ENCODE results near the gene CETP.
"Not testable (repeated sequence)": the region's sequence is repeated elsewhere in the genome, so short reads cannot be mapped to it uniquely, and the experiment has no call there.

CETP gene

DNA sequence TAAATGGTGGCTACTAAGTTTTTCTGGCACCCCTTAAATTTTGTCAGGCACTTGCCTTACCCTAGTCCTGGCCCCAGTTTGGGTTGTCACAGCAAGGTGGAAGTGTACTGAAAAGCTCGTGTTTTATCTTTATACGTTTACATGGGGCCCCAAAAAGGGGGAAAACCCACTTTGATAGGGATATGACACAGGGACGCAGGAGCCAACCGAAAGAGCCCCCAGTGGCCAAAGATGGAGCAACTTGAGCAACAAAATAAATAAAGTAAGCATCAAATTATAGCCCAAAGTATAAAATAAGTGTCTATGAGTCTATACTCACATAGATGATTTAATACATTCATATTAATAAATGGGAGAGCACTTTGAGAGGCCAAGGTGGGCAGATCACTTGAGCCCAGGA lies 5.0 kb upstream of the CETP start:
- DNase-seq (ENCODE audit: low read depth in 2 of 3, low spot score in 2 of 3): no peak

GRCh38 chr16:56960681-56961281 lies 969 bp upstream of the CETP start:
- no peak for DNase-seq (ENCODE audit: low read depth in 2 of 3, low spot score in 2 of 3)

GRCh38 chr16:56961386-56961785 lies 364 bp upstream of the CETP start:
- DNase-seq (ENCODE audit: low read depth in 2 of 3, low spot score in 2 of 3): no peak

- DNase-seq (ENCODE audit: low read depth in 2 of 3, low spot score in 2 of 3): peak; percentile 82 to 98 (median 96)
Observed at GRCh38 chr16:56964243-56965148, 2.7 kb downstream of the CETP start.

DNA sequence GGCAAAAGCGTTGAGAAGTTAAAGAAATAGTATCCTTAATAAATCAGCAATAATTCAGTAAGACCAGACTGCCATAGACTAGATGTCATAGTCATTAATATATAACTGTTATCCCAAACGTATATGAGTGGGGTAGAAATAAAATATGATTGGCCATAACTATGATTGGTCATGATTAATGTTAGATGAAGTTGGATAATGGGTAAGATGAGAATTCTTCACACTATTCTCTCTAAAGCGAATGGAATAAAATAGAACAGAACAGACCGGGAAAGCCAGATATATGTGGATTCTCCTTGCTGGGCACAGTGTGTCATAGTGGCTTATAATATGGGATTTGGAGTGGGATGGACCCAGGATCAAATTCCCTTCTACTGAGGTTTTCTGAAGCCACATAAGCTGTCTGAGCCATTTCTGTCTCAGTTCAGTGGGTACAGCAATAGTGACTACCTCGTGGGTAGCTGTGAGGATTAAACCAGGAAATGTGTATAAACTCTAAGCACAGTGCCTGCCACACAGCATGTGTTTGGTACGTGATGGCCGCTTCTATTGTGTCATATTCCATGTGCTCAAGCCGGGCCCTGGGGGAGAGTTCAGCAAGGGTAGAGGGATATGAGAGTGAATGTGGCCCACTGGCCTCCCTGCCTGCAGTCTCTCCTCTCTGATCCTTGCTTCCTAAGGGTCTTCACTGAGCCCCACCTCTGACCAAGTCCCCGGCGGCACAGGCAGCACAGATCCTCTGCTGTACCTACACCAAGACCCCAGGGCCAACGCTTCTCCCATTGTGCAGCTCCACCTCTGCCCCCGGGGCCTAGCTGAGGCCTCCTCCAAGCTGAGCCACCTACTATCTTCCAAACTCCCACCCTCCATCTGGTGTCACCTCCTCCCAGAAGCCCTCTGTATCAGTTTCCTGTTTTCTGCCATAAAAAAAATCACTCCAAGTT lies 3.7 kb downstream of the CETP start:
- no peak for DNase-seq (ENCODE audit: low read depth in 2 of 3, low spot score in 2 of 3)

DNA sequence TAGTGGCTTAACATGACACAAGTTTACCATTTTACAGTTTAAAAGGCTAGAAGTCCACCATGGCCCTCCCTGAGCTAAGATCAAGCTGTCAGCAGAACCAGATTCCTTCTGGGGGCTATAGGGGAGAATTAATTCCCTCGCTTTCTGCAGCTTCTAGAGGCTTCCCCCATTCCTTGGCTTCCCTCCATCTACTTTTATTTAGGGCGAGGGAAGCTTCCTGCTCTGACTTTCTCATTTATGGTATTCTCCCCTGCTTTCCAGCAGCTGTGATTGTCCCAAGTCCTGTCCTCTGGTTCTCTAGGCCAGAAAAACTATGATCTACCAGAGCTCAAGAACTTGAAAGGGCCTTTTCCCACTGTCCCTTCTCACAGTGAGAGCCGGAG lies 4.3 kb downstream of the CETP start:
- no peak for DNase-seq (ENCODE audit: low read depth in 2 of 3, low spot score in 2 of 3)

DNA sequence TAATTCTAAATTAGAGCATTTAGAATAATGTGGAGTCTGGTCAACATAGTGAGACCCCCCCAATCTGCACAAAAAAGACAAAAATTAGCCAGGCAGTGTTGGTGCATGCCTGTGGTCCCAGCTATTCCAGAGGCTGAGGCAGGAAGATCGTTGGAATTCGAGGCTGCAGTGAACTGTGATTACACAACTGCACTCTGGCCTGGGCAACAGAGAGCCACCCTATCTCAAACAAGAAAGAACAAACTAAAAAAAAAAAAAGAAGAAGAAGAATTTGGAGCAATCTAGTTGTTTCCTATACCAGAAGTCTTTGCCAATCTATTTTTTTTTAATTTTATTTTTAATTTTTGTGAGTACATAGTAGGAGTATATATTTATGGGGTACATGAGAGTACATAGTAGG lies 6.0 kb downstream of the CETP start:
- DNase-seq (ENCODE audit: low read depth in 2 of 3, low spot score in 2 of 3): no peak

DNA sequence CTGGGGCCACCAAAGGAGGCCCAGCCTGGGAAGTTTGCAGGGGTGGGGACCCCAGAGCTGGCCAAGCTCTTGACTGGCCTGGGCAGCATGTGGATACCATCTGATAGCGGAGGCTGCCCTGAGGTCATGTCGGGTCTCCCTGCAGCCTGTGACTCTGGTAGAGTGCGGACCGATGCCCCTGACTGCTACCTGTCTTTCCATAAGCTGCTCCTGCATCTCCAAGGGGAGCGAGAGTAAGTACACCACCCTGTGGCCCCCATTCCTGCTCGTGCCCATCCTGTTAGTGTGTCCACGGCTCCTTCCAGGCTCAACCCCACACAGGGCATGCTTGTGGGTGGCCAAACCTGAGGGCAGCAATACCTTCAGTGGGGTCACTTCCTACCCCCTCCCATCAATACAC lies 8.0 kb downstream of the CETP start:
- DNase-seq (ENCODE audit: low read depth in 2 of 3, low spot score in 2 of 3): no peak

DNA sequence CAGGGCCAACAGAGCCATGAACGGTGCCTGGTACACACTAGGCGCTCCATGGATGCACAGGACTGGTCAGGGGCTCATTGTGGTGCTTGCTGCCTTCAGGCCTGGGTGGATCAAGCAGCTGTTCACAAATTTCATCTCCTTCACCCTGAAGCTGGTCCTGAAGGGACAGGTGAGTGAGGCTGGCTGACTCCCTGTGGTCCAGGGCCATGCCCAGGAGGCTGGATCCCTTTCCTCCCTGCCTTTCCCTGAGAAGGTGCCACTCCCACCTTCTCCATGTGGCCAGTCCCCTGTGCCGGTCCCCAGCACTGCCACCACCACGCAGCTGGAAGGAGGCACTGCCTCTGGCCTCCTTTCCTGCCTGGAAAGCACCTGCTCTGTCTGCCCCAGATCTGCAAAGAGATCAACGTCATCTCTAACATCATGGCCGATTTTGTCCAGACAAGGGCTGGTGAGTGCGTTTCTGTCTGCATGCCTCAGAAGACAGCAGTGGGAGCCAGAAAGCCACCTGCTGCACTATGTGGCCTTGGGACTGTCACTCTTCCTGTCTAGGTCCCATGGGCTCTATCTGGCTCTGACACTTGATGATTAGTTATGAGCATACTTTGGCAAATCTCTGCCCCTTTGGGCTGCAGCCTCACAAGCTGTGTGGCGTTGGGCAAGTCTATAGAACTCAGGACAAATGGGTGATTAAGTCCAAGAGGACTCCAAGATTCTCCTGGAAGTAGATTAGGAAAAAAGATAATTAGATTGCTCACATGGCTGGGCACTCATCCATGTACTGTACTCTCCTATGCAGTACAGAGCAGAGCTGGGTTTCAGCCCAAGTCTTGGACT lies 9.4 kb downstream of the CETP start:
- DNase-seq (ENCODE audit: low read depth in 2 of 3, low spot score in 2 of 3): no peak

GRCh38 chr16:56971768-56972043 lies 10.0 kb downstream of the CETP start:
- no peak for DNase-seq (ENCODE audit: low read depth in 2 of 3, low spot score in 2 of 3)

GRCh38 chr16:56972403-56973293 lies 10.9 kb downstream of the CETP start:
- DNase-seq (ENCODE audit: low read depth in 2 of 3, low spot score in 2 of 3): no peak

DNA sequence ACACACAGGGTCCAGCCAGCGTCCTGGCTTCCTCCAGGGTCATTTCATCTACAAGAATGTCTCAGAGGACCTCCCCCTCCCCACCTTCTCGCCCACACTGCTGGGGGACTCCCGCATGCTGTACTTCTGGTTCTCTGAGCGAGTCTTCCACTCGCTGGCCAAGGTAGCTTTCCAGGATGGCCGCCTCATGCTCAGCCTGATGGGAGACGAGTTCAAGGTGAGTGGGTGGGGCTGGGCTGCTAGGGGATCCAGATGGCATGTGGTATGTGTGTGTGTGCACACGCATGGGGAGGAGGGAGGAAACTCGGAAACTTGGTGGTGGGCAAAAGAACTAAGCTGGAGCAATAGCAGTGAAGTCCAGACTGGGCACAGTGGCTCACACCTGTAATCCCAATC lies 11.5 kb downstream of the CETP start:
- no peak for DNase-seq (ENCODE audit: low read depth in 2 of 3, low spot score in 2 of 3)

DNA sequence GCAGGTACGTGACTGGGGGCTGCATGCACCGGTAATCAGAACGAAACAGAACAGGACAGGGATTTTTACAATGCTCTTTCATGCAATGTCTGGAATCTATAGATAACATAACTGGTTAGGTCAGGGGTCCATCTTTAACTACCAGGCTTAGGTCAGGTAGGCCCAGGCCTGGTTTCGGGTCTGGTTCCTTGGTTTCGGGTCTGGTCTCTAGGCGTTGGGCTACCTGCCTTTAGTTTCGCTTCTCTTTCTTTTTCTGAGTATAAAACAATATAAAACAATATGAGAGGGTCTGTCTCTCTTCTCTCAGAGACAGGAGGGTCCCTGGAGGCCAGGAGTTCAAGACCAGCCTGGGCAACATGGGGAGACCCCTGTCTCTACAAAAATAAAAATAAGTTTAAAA lies 12.1 kb downstream of the CETP start:
- DNase-seq (ENCODE audit: low read depth in 2 of 3, low spot score in 2 of 3): not testable (repeated sequence)

- DNase-seq (ENCODE audit: low read depth in 2 of 3, low spot score in 2 of 3): no peak
Observed at GRCh38 chr16:56974549-56975300, 13.0 kb downstream of the CETP start.

- no peak for DNase-seq (ENCODE audit: low read depth in 2 of 3, low spot score in 2 of 3)
Observed at GRCh38 chr16:56975714-56976113, 14.0 kb downstream of the CETP start.

- no peak for DNase-seq (ENCODE audit: low read depth in 2 of 3, low spot score in 2 of 3)
Observed at GRCh38 chr16:56977216-56977615, 15.5 kb downstream of the CETP start.

DNA sequence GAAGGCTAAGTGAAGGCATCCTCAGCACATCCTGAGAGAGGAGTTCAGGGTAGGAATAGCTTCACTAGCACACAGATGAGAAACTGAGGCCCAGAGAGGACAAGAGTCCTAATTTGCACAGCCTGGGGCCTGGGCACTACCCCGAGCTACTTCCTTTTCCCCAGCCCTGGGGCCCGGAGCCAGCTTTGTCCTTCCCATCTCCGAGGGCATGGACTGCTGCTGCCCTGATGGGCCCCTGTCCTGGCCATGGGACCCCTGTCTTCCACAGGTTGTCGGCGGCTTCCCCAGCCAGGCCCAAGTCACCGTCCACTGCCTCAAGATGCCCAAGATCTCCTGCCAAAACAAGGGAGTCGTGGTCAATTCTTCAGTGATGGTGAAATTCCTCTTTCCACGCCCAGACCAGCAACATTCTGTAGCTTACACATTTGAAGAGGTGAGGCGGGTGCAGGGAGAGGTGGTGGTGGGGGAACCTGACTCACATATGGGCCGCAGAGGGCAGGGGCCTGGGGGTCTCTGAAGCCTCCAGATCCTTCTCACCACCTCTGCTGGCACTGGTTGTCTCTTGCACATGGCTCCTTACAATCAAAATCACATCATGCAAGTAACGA lies 16.2 kb downstream of the CETP start:
- DNase-seq (ENCODE audit: low read depth in 2 of 3, low spot score in 2 of 3): no peak

GRCh38 chr16:56980201-56980535 lies 18.4 kb downstream of the CETP start:
- no peak for DNase-seq (ENCODE audit: low read depth in 2 of 3, low spot score in 2 of 3)

All from activated CD8-positive, alpha-beta memory T cell treated with anti-CD3 and anti-CD28 coated beads for 48 hours (primary cell).